Measurements from ENCODE around the gene IGSF10.

The IGSF10 gene

GRCh38 chr3:151456065-151456464 is 4.8 kb downstream of the IGSF10 start:
- Histone ChIP-seq H3K9ac (ENCODE audit: insufficient read length) (no peak overlapping the region), H3K4me3 (no peak overlapping the region), H3K9me3 (ENCODE audit: low read depth, low read length) (no peaks in the 10 kb centered on the region), H3K27ac (no peak overlapping the region), H3K36me3 (ENCODE audit: insufficient read depth, low read length) (no peaks in the 10 kb centered on the region)
- no peak for TF ChIP-seq FOXP2 (optimal IDR thresholded peaks at IDR 0.05; ENCODE audit: control extremely low read depth, extremely low read length, insufficient read depth)
- no peak for TF ChIP-seq EZH2 (IDR thresholded peaks at IDR 0.05)
- no peak for TF ChIP-seq POLR2AphosphoS5 (IDR thresholded peaks at IDR 0.05; ENCODE audit: borderline replicate concordance, low read depth, low read length)
- no peak for DNase-seq (ENCODE audit: low read depth, low spot score)

- no peaks in the 10 kb centered on the region for H3K9me3 ChIP-seq (ENCODE audit: low read depth, low read length)
- H3K27ac ChIP-seq: no peak overlapping the region
- no peak for DNase-seq (ENCODE audit: low read depth, low spot score)
- H3K36me3 ChIP-seq (ENCODE audit: insufficient read depth, low read length): no peaks in the 10 kb centered on the region; the same call in 1 of the 2 replicates
- no peak overlapping the region for H3K4me3 ChIP-seq
- TF ChIP-seq POLR2AphosphoS5 (IDR thresholded peaks at IDR 0.05; ENCODE audit: borderline replicate concordance, low read depth, low read length): no peak
- TF ChIP-seq EZH2 (IDR thresholded peaks at IDR 0.05): no peak
- no peak for TF ChIP-seq FOXP2 (optimal IDR thresholded peaks at IDR 0.05; ENCODE audit: control extremely low read depth, extremely low read length, insufficient read depth)
- no peak overlapping the region for H3K9ac ChIP-seq (ENCODE audit: insufficient read length)
These were observed 8.0 kb downstream of the IGSF10 start for GRCh38 chr3:151452841-151453240.

- no peak for DNase-seq (ENCODE audit: low read depth, low spot score)
- H3K9ac ChIP-seq (ENCODE audit: insufficient read length): no peak overlapping the region
- H3K9me3 ChIP-seq (ENCODE audit: low read depth, low read length): no peaks in the 10 kb centered on the region
- TF ChIP-seq FOXP2 (optimal IDR thresholded peaks at IDR 0.05; ENCODE audit: control extremely low read depth, extremely low read length, insufficient read depth) (no peak), POLR2AphosphoS5 (IDR thresholded peaks at IDR 0.05; ENCODE audit: borderline replicate concordance, low read depth, low read length) (no peak), EZH2 (IDR thresholded peaks at IDR 0.05) (no peak)
- no peaks in the 10 kb centered on the region; the same call in 1 of the 2 replicates for H3K36me3 ChIP-seq (ENCODE audit: insufficient read depth, low read length)
- no peak overlapping the region for H3K4me3 ChIP-seq
- no peak overlapping the region for H3K27ac ChIP-seq
These were observed 8.5 kb downstream of the IGSF10 start for GRCh38 chr3:151452368-151452767.

GRCh38 chr3:151446002-151446340 is 14.9 kb downstream of the IGSF10 start:
- no peak for DNase-seq (ENCODE audit: low read depth, low spot score)
- Histone ChIP-seq H3K27ac (no peak overlapping the region), H3K36me3 (ENCODE audit: insufficient read depth, low read length) (no peaks in the 10 kb centered on the region; the same call in 1 of the 2 replicates), H3K9me3 (ENCODE audit: low read depth, low read length) (no peaks in the 10 kb centered on the region), H3K9ac (ENCODE audit: insufficient read length) (no peak overlapping the region), H3K4me3 (no peak overlapping the region)
- TF ChIP-seq POLR2AphosphoS5 (IDR thresholded peaks at IDR 0.05; ENCODE audit: borderline replicate concordance, low read depth, low read length): no peak
- no peak for TF ChIP-seq EZH2 (IDR thresholded peaks at IDR 0.05)
- no peak for TF ChIP-seq FOXP2 (optimal IDR thresholded peaks at IDR 0.05; ENCODE audit: control extremely low read depth, extremely low read length, insufficient read depth)

GRCh38 chr3:151445273-151446001 is 15.4 kb downstream of the IGSF10 start:
- Histone ChIP-seq H3K27ac (no peak overlapping the region), H3K36me3 (ENCODE audit: insufficient read depth, low read length) (no peaks in the 10 kb centered on the region; the same call in 1 of the 2 replicates), H3K9ac (ENCODE audit: insufficient read length) (no peak overlapping the region), H3K9me3 (ENCODE audit: low read depth, low read length) (no peaks in the 10 kb centered on the region), H3K4me3 (no peak overlapping the region)
- no peak for DNase-seq (ENCODE audit: low read depth, low spot score)
- no peak for TF ChIP-seq EZH2 (IDR thresholded peaks at IDR 0.05)
- no peak for TF ChIP-seq FOXP2 (optimal IDR thresholded peaks at IDR 0.05; ENCODE audit: control extremely low read depth, extremely low read length, insufficient read depth)
- no peak for TF ChIP-seq POLR2AphosphoS5 (IDR thresholded peaks at IDR 0.05; ENCODE audit: borderline replicate concordance, low read depth, low read length)

GRCh38 chr3:151443583-151443982 is 17.3 kb downstream of the IGSF10 start:
- H3K27ac ChIP-seq: no peak overlapping the region

GRCh38 chr3:151440940-151441339 is 19.9 kb downstream of the IGSF10 start:
- TF ChIP-seq POLR2AphosphoS5 (IDR thresholded peaks at IDR 0.05; ENCODE audit: borderline replicate concordance, low read depth, low read length) (no peak), FOXP2 (optimal IDR thresholded peaks at IDR 0.05; ENCODE audit: control extremely low read depth, extremely low read length, insufficient read depth) (no peak), EZH2 (IDR thresholded peaks at IDR 0.05) (no peak)
- H3K9me3 ChIP-seq (ENCODE audit: low read depth, low read length): no peaks in the 10 kb centered on the region
- peaks cover 7% of the 10 kb centered on the region; the same call in 1 of the 2 replicates for H3K36me3 ChIP-seq (ENCODE audit: insufficient read depth, low read length)
- H3K27ac ChIP-seq: peak overlapping the region; percentile 76
- H3K4me3 ChIP-seq: no peak overlapping the region
- peak; percentile 69 for DNase-seq (ENCODE audit: low read depth, low spot score)
- H3K9ac ChIP-seq (ENCODE audit: insufficient read length): no peak overlapping the region

More at GRCh38 chr3:151443583-151443982, 17.3 kb downstream of the IGSF10 start:
- no peaks in the 10 kb centered on the region for H3K9me3 ChIP-seq (ENCODE audit: low read depth, low read length)
- TF ChIP-seq FOXP2 (optimal IDR thresholded peaks at IDR 0.05; ENCODE audit: control extremely low read depth, extremely low read length, insufficient read depth) (no peak), EZH2 (IDR thresholded peaks at IDR 0.05) (no peak), POLR2AphosphoS5 (IDR thresholded peaks at IDR 0.05; ENCODE audit: borderline replicate concordance, low read depth, low read length) (no peak)
- DNase-seq (ENCODE audit: low read depth, low spot score): no peak
- no peaks in the 10 kb centered on the region; the same call in 1 of the 2 replicates for H3K36me3 ChIP-seq (ENCODE audit: insufficient read depth, low read length)
- no peak overlapping the region for H3K9ac ChIP-seq (ENCODE audit: insufficient read length)
- no peak overlapping the region for H3K4me3 ChIP-seq

GRCh38 chr3:151439652-151440125 is 21.2 kb downstream of the IGSF10 start:
- Histone ChIP-seq H3K36me3 (ENCODE audit: insufficient read depth, low read length) (peaks cover 7% of the 10 kb centered on the region; the same call in 1 of the 2 replicates), H3K9me3 (ENCODE audit: low read depth, low read length) (no peaks in the 10 kb centered on the region), H3K27ac (peak overlapping the region; percentile 76), H3K4me3 (no peak overlapping the region), H3K9ac (ENCODE audit: insufficient read length) (peak overlapping the region; percentile 17)
- DNase-seq (ENCODE audit: low read depth, low spot score): peak; percentile 95
- TF ChIP-seq POLR2AphosphoS5 (IDR thresholded peaks at IDR 0.05; ENCODE audit: borderline replicate concordance, low read depth, low read length) (no peak), FOXP2 (optimal IDR thresholded peaks at IDR 0.05; ENCODE audit: control extremely low read depth, extremely low read length, insufficient read depth) (no peak), EZH2 (IDR thresholded peaks at IDR 0.05) (no peak)

Measured in SK-N-MC (cell line).